Measurements from ENCODE around the gene XPNPEP2.

The XPNPEP2 gene, protein sequence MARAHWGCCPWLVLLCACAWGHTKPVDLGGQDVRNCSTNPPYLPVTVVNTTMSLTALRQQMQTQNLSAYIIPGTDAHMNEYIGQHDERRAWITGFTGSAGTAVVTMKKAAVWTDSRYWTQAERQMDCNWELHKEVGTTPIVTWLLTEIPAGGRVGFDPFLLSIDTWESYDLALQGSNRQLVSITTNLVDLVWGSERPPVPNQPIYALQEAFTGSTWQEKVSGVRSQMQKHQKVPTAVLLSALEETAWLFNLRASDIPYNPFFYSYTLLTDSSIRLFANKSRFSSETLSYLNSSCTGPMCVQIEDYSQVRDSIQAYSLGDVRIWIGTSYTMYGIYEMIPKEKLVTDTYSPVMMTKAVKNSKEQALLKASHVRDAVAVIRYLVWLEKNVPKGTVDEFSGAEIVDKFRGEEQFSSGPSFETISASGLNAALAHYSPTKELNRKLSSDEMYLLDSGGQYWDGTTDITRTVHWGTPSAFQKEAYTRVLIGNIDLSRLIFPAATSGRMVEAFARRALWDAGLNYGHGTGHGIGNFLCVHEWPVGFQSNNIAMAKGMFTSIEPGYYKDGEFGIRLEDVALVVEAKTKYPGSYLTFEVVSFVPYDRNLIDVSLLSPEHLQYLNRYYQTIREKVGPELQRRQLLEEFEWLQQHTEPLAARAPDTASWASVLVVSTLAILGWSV

DNA sequence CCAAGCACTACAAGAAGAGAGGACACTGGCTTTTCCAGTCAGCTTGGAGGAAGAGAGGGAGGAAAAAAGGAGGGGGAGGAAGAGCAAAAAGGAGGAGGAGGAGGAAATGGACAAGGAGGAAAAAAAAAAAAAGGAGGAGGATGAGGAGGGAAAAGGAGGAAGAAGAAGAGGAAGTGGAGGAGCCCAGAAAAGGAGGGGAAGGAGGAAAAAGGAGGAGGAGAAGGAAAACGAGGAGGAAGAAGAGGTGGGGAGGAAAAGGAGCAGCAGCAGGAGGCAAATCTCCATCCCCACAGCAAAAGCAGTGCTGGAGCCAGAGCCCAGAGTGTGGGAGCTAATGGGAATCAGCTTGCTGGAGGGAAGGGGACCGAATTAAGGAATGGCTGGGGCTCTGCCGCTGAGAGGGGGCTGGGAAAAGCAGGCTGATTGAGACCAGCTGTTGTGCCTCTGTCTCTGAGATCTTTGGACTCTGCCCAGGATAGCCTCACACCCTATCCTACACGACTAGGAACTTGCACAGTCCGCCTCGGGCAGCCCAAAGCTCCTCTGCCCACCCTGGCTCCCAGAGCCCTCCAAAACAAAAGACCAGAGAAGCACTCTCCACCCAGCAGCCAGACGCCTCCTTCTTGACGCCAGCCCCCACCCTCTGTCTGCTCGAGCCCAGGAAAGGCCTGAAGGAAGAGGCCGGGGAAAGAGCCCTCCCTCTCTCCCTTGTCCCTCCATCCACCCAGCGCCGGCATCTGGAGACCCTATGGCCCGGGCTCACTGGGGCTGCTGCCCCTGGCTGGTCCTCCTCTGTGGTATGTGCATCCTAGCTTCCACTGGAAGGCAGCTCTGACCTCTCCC is at the start of gene XPNPEP2:
TSS of gene XPNPEP2 (plus strand) at position 514 of the 843 bp plus-strand sequence. CDS start at position 749, 235 bp downstream.
- DNase-seq (no peak), ATAC-seq (no peak)

GRCh38 chrX:129689796-129690195 is 49.0 kb upstream of the XPNPEP2 start:
- DNase-seq (no peak), ATAC-seq (no peak)

DNA sequence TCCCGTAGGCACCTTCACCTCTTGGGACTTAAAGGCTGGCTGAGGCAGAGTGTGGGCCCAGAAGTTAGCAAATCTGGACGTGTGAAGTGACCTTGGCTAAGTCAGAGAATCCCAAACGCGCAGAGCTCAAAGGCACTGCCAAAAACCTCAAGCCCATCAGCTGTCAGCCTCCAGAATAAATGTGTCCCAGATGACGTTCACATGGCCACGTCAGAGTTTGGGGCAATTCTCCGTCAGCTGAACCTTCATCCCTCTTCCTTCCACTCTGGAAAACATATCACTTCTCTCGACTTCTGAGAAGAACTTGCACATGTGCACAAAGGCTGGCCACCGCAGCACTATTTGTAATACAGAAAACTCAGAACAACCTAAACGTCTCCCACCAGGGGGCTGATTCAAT is 48.3 kb upstream of the XPNPEP2 start:
- no peak for DNase-seq
- no peak for ATAC-seq

GRCh38 chrX:129693354-129693753 is 45.4 kb upstream of the XPNPEP2 start:
- DNase-seq (no peak), ATAC-seq (no peak)

- DNase-seq (no peak), ATAC-seq (no peak)
Observed at GRCh38 chrX:129694805-129695204, 44.0 kb upstream of the XPNPEP2 start.

GRCh38 chrX:129695535-129695934 is 43.2 kb upstream of the XPNPEP2 start:
- DNase-seq (no peak), ATAC-seq (no peak)

DNA sequence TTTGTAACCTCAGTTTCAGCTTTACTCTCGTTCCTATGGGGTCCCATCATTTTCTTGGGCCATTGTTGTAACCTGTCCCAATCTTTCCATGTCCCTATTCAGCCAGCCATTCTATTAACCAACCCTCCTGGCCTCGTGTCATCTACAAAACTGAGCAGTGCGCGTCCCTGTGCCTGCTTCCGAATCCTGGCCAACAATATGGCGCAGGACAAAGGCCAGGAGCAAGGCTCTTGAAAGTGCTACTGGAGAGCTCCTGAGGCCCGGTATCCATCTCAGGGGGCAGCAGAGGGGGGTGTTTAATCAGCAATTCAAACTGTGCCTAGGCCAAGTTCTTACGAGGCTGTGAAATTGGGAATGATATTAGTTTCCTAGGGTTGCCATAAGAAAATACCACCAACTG is 42.8 kb upstream of the XPNPEP2 start:
- ATAC-seq (no peak), DNase-seq (no peak)

DNA sequence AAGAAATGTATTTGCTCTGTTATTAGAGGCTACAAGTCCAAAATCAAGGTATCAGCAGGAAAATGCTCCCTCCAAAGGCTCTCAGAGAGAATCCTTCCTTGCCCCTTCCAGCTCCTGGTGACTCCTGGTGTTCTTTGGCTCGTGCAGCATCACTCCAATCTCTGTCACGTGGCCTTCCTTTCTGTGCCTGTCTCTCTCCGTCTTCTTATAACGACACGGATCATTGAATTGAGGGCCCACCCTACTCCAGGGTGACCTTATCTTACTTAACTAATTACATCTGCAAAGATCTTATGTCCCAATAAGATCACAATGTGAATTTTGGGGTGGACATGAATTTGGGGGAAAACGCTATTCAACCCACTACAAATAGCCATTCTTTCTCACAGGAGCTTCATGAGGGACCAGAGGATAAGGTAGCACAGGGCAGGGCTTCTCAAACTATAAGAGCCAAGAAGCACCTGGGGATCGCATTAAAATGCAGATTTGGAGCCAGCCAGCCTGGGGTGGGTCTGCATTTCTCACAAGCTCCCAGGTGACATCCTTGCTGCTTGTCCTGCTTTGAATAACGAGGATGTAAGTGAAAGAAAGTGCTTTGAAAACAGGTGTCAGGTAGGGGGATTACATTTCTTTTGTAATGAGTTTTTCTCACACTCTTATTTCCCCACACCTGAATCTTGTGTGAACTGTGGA is 42.2 kb upstream of the XPNPEP2 start:
- ATAC-seq (no peak), DNase-seq (no peak)

DNA sequence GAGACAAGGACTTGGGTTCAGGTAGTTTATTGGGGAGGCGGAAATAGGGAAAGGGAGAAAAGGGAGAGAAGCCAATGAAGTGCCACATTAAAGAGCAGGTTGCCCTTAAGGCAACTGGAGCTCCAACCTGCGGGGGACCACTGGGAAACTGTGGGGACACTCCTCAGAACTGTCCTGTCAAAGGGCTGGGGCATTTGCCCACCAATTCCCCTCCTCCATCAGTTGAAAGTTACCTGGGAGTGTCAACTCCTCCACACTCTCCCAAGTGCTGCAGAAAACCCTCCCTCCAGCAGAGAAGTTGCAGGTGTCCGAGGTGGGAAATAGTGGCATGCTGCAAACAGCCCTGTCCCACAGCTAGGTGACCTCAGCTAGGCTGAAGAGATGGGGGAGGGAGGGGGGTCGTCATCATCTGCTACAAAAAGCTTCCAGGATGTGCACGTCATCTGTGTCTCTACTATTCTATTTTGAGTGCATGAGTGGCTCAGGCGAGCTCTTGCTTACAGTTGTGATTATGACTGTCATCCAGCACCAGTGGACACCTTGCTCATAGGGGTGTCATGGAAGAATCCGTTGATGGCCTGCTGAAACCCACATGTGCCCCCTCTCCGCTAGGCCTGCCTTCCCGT is 41.5 kb upstream of the XPNPEP2 start:
- ATAC-seq = no peak
- no peak for DNase-seq

DNA sequence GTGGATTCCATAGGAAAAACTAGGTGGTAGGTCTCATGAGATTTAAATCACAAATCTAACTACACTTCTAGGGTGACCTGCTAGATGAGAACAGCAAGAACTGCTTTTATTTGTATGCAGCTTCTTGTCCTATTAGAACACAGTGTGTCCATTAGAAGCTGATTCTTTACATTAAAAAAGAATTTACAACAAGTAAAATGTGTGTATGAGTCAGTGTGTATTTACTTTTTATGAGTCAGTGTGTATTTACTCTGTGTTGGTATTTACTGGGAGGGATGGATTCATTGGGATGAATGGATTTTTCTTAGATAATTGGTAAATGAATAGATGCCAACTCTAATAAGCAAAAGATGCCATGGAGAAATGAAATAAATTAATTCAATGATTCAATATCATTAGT is 40.6 kb upstream of the XPNPEP2 start:
- DNase-seq (no peak), ATAC-seq (no peak)

GRCh38 chrX:129700536-129700935 is 38.2 kb upstream of the XPNPEP2 start:
- ATAC-seq (no peak), DNase-seq (no peak)

- no peak for ATAC-seq
Observed at GRCh38 chrX:129701624-129702069, 37.1 kb upstream of the XPNPEP2 start.

DNA sequence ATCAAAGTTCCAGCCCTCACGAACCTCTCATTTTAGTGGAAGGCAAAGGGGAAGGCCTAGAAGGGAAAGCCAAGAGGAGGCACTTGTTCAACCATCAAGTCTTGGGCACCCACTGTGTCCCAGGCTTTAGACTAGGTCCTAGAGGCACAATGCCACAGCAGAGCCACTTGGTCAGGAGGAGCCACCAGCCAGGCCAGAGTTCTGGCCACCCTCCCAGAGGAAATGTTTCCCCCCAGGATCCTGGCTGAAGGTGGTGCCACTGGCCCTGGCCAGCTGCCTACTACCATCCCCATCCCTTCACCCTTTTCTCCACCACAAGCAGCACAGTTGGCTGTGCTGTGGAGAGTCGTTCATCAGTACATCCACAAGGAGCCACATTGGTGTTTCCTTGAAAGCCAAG is 34.3 kb upstream of the XPNPEP2 start:
- ATAC-seq (no peak), DNase-seq (no peak)

More at GRCh38 chrX:129701624-129702069, 37.1 kb upstream of the XPNPEP2 start:
- DNase-seq = no peak

- DNase-seq (no peak), ATAC-seq (no peak)
Observed at GRCh38 chrX:129705377-129705925, 33.3 kb upstream of the XPNPEP2 start.

- ATAC-seq (no peak), DNase-seq (no peak)
Observed at GRCh38 chrX:129705988-129706387, 32.8 kb upstream of the XPNPEP2 start.

GRCh38 chrX:129706400-129707072 is 32.2 kb upstream of the XPNPEP2 start:
- no peak for ATAC-seq
- no peak for DNase-seq

GRCh38 chrX:129714581-129714980 is 24.2 kb upstream of the XPNPEP2 start:
- DNase-seq = no peak
- ATAC-seq = no peak

DNA sequence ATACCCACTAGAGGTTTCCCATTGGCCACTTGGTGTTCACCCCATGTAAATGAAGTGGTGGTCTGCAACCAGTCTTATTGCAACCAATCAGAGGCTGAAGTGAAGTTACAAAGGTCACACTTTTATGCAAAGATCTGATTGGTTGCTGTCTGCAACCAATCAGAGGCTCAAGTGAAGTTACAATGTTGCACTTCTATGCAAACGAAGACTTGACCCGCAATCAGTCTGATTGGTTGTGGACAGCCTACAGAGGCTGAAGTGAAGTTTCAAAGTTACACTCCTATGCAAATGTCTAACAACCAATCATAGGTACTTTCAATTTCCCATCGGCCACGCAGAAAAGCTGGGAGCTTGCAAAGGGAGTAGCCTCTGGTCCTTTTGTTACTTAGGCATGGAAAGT is 22.3 kb upstream of the XPNPEP2 start:
- DNase-seq (no peak), ATAC-seq (no peak)

- DNase-seq (no peak), ATAC-seq (no peak)
Observed at GRCh38 chrX:129717892-129718291, 20.9 kb upstream of the XPNPEP2 start.

GRCh38 chrX:129718676-129719075 is 20.1 kb upstream of the XPNPEP2 start:
- no peak for DNase-seq
- ATAC-seq = no peak

DNA sequence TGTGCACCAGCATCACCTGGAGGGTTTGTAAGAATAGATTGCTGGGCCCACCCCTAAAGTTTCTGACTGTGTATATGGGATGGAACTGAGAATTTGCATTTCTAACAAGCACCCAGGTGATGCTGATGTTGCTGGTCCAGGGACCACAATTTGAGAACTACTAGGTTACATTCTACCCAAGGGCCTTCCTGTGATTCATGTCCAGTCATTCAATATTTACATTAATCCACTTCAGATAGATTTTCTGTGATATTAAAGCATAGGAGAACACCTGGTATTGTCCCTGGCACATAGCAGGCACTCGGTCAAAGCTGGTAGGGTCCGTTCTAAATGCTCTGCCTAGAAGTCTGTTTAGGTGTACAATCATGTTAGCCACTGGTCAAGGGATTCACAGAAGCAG is 19.5 kb upstream of the XPNPEP2 start:
- no peak for ATAC-seq
- DNase-seq = no peak

Data from stimulated activated naive CD8-positive, alpha-beta T cell treated with anti-CD3 and anti-CD28 coated beads, Interleukin-15, Interleukin-2, amounts not matched to agents 100 U/mL and 50 U/mL, for 24 hours (primary cell).